ENCODE measurements around the gene DRD5.
"Not testable (repeated sequence)": the region's sequence is repeated elsewhere in the genome, so short reads cannot be mapped to it uniquely, and the experiment has no call there.

Gene DRD5

GRCh38 chr4:9781343-9782135 is at the start of gene DRD5:
DRD5 (plus strand) TSS chr4:9781634; CDS start chr4:9782030, 396 bp downstream.
- DNase-seq (ENCODE audit: low read depth): no peak

GRCh38 chr4:9732256-9732655 is 49.2 kb upstream of the DRD5 start:
- not testable (repeated sequence) for DNase-seq (ENCODE audit: low read depth)

- DNase-seq (ENCODE audit: low read depth): no peak
Measured at GRCh38 chr4:9735515-9735914, 45.9 kb upstream of the DRD5 start.

- DNase-seq (ENCODE audit: low read depth): not testable (repeated sequence)
Measured at GRCh38 chr4:9737280-9737679, 44.2 kb upstream of the DRD5 start.

- not testable (repeated sequence) for DNase-seq (ENCODE audit: low read depth)
Measured at GRCh38 chr4:9743789-9744188, 37.6 kb upstream of the DRD5 start.

GRCh38 chr4:9745782-9746181 is 35.7 kb upstream of the DRD5 start:
- DNase-seq (ENCODE audit: low read depth): no peak

GRCh38 chr4:9758641-9759317 is 22.7 kb upstream of the DRD5 start:
- DNase-seq (ENCODE audit: low read depth): no peak

GRCh38 chr4:9762823-9763475 is 18.5 kb upstream of the DRD5 start:
- DNase-seq (ENCODE audit: low read depth): no peak

- no peak for DNase-seq (ENCODE audit: low read depth)
Measured at GRCh38 chr4:9764155-9764696, 17.2 kb upstream of the DRD5 start.

GRCh38 chr4:9765091-9765490 is 16.3 kb upstream of the DRD5 start:
- no peak for DNase-seq (ENCODE audit: low read depth)

- DNase-seq (ENCODE audit: low read depth): no peak
Measured at GRCh38 chr4:9769321-9769720, 12.1 kb upstream of the DRD5 start.

GRCh38 chr4:9771034-9771433 is 10.4 kb upstream of the DRD5 start:
- no peak for DNase-seq (ENCODE audit: low read depth)

- no peak for DNase-seq (ENCODE audit: low read depth)
Measured at GRCh38 chr4:9773471-9773870, 8.0 kb upstream of the DRD5 start.

- DNase-seq (ENCODE audit: low read depth): no peak
Measured at GRCh38 chr4:9782136-9782436, 652 bp downstream of the DRD5 start.

GRCh38 chr4:9785891-9786290 is 4.5 kb downstream of the DRD5 start:
- DNase-seq (ENCODE audit: low read depth): not testable (repeated sequence)

GRCh38 chr4:9792381-9792780 is 10.9 kb downstream of the DRD5 start:
- no peak for DNase-seq (ENCODE audit: low read depth)

GRCh38 chr4:9796641-9797040 is 15.2 kb downstream of the DRD5 start:
- DNase-seq (ENCODE audit: low read depth): not testable (repeated sequence)

- no peak for DNase-seq (ENCODE audit: low read depth)
Measured at GRCh38 chr4:9800848-9801247, 19.4 kb downstream of the DRD5 start.

- no peak for DNase-seq (ENCODE audit: low read depth)
Measured at GRCh38 chr4:9804918-9805317, 23.5 kb downstream of the DRD5 start.

GRCh38 chr4:9808077-9808476 is 26.6 kb downstream of the DRD5 start:
- no peak for DNase-seq (ENCODE audit: low read depth)

- DNase-seq (ENCODE audit: low read depth): no peak
Measured at GRCh38 chr4:9811806-9812205, 30.4 kb downstream of the DRD5 start.

- DNase-seq (ENCODE audit: low read depth): no peak
Measured at GRCh38 chr4:9812501-9813340, 31.3 kb downstream of the DRD5 start.
